OCI-M2 (cell line): ENCODE measurements around the gene KCNK17.

ENCODE experiments used
- DNase-seq: peaks from one replicate; lab custom pipeline; 2025; ENCODE audit not compliant: unreplicated experiment; lab: John Stamatoyannopoulos, UW

Gene KCNK17

DNA sequence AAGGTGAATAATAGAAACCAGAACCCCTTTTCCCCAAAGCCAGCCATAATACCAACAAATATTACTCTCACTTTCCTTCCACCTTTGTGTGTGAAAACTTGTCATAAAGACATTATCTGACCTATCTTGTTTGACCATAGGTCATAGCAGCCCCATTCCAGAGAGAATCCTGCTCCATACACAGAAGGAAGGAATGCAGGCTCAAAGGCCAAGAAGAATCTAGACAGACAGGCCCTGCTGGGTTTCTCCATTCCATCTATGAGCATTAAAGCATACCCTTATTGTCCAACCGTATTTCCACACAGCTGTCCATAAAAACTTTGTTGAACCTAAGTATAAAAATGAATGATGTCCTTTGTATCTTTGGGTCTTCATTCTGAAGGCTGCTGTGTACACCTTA is 44.3 kb downstream of the KCNK17 start:
- DNase-seq: no peak

DNA sequence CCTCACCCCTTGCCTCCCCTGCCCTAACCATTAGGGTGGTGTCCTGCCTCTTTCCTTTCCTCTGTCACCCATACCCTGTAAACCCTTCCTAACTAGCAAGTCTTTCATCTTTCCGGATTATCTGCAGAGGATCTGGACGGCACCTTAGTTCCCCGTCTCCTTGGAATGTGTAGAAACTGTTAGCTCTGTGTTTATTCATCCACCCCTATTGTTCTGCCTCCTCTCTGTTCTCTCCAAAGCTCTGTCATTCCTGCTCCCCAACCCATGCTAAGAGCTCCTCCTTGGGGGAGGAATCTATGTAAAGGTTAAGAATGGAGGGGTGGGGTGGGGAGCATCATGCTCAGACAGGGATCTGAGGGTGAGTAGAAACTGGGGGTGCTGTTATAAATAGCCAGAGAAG is 45.5 kb downstream of the KCNK17 start:
- no peak for DNase-seq

DNA sequence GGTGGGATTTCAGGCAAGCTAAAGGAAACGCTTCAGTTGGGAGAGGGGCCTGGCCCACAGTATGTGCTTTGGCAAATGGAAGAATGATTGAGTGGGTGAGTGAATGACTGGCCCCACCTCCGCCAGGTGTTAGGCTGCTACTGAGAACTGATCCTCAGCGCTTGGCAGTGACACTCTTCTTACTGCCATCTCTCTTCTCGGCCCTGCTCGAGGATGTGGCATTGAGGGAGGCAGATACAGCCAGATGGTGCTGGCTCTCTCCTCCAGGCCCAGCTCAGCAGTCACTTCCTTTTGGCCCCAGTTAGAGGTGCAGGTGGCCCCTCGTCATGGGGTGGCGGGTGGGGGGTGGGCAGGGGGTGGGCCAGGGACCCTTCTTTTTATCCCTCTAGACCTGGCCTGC is 46.0 kb downstream of the KCNK17 start:
- DNase-seq: no peak

DNA sequence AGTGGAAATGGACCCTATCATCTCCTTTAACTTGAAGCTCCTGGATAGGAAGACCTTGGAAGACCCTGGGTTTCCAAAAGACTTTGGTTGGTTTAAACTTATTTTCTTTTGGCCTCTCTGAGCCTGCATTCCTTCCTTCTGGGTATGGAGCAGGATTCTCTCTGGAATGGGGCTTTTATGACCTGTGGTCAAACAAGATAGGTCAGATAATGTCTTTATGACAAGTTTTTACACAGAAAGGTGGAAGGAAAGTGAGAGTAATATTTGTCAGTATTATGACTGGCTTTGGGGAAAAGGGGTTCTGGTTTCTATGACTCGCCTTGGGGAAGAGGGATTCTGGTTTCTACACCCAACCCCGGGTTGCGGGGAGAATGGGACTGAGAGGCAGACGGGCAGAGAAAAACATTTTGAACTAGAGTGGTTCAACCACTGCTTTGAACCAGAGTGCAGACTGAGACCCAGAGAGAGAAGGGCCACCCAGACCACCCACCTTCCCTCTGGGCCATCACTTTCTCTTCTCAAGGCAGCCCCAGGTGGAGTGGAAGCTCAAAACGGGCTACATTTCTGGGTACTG is 47.4 kb downstream of the KCNK17 start:
- no peak for DNase-seq

DNA sequence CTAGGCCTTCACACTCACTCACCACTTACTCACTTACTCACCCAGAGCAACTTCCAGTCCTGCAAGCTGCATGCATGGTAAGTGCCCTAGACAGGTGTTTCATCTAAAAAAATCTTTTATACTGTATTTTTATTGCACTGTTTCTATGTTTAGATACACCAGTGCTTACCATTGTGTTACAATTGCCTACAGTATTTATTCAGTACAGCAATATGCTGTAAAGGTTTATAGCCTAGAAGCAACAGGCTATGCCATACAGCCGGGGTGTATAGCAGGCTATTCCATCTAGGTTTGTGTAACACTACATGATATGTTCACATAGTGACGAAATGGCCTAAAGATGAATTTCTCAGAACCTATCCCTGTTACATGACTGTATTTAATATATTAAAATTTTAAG is 47.8 kb downstream of the KCNK17 start:
- no peak for DNase-seq

DNA sequence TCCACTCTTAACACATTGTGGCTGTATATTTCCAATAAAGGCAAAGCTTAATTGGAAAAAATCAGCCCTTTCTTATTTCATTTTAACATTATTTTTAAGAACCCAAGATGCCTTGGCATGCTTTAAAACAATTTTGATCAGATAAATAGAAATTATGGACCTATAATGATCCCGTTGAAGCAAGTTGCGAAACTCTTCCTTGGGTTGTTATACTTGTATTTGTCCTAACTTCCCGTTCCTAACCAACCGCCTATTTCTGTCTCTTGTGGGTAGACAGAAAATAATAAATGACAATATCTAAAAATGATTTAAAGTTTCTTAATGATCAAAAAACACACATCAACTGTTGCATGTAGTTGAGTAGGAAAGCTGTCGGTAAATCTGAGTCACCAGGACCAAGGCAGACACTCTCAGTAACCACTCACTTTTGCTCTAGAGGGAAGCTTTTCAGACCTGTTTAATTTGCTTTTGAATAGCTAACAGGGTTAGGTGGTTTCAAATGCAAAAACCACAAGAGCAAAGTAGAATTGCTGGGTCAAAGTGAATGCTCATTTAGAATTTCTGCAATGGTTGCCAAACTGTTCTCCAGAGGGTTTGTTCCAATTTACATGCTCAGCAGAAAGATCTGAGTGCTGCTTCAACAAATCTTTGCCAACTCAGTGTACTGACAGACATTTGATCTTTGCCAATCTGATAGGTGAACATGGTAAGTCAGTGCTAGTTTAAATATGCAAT is 50.7 kb downstream of the KCNK17 start:
- no peak for DNase-seq

DNA sequence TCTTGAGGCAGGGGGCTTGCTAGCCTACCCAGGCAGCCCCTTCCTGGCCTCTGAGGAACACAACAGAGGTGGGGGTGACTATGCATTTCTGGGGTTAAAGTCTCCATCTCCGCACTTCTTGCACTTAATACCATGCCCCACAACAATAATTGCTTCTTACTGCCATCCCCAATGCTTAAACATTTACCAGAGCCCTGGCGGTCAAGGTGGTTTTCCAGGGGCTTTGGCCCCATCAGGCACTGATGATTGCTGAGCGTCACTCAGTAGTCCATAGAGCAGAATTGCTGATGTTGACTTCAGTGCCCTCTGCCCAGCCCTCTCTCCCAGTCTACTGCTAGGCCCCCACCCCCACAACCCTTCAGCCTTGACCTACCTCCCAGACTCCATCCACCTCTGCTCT is 52.5 kb downstream of the KCNK17 start:
- no peak for DNase-seq

DNA sequence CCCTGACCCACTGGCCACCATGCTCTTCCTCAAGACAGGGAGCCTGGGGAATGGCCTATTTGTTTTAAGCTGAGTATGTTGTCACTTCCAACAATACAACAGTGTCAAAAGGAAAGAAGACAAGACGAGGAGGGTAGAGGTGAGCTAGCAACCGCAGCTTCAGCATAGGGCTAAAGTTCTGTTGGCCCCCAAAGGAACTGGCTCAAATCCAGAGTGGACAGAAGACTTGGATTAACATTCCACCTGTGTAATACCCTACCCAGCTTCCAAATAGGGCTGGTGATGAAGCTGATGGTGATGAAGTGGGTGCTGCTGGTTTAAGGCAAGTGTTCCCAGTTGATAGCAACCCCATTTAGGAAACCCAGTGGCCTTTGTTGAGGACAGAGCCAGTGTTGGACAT is 53.3 kb downstream of the KCNK17 start:
- DNase-seq: no peak

DNA sequence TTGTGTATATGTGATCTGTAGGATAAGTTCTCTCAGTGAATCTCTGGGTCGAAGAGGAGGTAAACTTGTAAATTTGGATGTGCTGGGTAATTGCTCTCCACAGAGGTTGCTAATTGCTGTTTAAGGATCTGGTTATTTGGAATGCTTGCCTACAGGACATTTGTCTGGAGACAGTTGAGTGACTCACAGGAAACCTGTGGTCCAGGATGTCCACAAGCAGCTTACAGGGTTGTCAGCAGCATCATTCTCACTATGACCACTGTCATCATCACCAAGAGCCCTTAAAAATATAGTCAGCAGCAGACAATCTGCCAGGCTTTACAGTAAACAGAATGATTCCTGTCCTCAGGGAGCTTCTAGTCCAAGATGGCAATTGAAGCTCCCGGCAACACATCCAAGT is 53.8 kb downstream of the KCNK17 start:
- DNase-seq: no peak

DNA sequence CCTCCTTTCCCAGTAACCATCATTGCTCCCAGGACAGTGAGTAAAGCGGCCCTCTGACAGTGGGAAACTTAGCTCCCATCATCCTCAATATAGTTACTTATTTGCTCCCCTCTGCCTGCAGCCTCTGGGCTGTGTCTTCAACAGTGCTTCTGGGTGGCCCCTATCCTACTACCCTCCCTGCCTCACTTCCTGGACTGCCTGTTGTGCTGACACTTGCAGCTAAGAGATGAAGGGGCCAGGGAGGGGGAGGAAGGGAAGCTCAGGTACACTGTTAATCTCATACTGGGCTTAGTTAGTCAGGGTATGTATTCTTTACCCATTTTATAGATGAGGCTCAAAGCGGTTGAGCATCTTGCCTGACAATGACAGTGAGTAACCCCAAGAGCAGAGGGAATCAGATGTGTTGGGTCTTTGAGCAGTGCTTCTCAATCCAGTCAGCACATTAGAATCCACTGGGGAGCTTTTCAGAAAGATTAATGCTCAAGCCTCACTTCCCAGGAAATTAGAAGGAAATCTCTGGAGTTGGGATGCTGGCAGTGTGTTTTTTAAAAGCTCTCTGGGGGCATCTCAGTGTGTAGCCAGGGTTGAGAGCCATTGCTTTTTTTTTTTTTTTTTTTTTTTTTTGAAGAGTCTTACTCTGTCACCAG is 57.8 kb downstream of the KCNK17 start:
- DNase-seq: no peak

DNA sequence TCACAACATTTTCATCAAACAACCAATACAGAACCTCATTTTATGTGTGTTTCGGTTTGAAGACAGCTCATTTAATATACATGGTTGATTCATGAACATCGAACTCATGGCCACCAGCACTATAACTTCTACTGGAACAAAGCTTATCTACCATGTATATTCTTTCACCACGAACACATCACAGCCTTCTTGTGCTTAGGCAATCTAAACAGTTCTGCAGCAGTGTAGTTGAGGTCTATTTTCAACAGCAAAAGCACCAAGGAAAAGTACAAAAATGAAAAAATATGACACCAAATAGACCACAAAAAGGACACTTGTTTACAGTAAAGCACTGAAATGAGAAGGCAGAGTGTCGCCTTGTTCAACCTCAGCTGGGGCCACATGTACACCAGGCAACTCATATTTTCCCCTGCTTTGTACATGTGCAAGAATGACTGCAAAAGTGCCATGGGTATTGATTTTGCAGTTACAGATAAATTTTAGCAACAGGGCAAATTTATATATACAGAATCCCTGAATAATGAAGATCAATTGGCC is 59.2 kb downstream of the KCNK17 start:
- DNase-seq: no peak

DNA sequence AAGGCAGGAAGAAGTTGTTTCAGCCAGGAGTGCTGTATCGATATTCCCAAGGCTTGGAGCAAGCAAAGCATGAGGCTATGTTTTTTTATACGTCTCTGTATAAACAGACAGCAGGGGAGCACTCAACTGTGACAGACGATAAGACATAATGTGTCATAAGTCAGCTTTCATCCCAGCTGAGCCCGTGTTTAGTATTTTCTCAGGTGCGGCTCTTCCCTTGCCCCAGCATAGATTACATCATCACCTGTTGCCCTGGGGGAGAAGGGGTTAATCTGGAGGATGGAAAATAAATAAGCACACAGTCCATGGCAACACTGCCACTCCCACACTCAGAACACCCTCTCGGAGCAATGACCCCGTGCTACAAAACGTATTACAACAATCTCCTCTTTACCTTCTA is 62.8 kb downstream of the KCNK17 start:
- no peak for DNase-seq

DNA sequence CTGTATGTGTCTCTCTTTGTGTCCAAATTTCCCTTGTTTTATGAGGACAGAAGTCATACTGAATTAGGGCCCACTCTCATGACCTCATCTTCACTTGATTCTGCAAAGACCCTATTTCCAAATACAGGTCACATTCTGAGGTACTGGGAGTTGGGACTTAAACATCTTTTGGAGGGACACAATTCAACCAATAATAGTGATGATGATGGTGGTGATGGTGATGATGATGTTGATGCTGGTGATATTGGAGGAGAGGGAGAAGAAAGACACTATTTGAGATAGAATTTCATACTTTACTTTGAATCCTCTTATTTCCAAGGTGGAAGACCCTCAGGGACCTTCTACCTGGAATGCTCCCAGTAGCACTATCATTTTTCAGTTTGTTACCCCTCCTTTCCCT is 63.7 kb downstream of the KCNK17 start:
- no peak for DNase-seq

DNA sequence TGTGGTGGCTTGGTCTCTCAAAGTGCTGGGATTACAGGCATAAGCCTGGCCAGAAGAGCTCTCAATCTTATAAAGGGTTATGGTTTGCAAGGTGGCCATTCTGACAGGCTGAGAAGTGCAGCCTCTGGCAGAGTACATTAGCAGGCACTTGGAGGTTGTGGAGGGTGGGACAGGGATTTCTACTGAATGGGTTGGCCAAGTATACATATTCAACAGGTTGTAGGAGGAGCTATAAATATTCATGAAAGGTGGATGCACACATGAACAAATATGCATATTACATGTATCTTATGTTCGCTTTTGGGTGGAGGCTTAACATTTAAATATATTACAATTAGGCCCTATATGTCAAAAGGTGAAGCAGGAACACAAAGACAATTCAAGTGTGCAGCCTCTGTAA is 64.9 kb downstream of the KCNK17 start:
- no peak for DNase-seq
